Stimulated activated CD8-positive, alpha-beta memory T cell treated with anti-CD3 and anti-CD28 coated beads, Interleukin-2, amount 100 ng/mL, for 1 hour (primary cell): ENCODE results near the gene TMPRSS11D.

ENCODE experiments used
- DNase-seq, 2 donors: peaks; one replicate each; pipeline ENCODE4 v3.0.0-alpha.2; 2020; ENCODE audit warnings: low read depth in 2 of 2

The TMPRSS11D gene

GRCh38 chr4:67883902-67884301 lies at the start of gene TMPRSS11D:
TSS of gene TMPRSS11D (minus strand) at chr4:67884002. CDS start at chr4:67883933, 69 bp downstream.
- no peak for DNase-seq

GRCh38 chr4:67933038-67933437 lies 49.2 kb upstream of the TMPRSS11D start:
- no peak for DNase-seq

GRCh38 chr4:67931256-67931655 lies 47.5 kb upstream of the TMPRSS11D start:
- DNase-seq: no peak

- DNase-seq: no peak
These were observed 45.6 kb upstream of the TMPRSS11D start for GRCh38 chr4:67929426-67929825.

GRCh38 chr4:67928546-67928945 lies 44.7 kb upstream of the TMPRSS11D start:
- no peak for DNase-seq

- no peak for DNase-seq
These were observed 43.4 kb upstream of the TMPRSS11D start for GRCh38 chr4:67927251-67927650.

GRCh38 chr4:67926485-67926884 lies 42.7 kb upstream of the TMPRSS11D start:
- DNase-seq: no peak

GRCh38 chr4:67922697-67923096 lies 38.9 kb upstream of the TMPRSS11D start:
- no peak for DNase-seq

GRCh38 chr4:67918428-67918827 lies 34.6 kb upstream of the TMPRSS11D start:
- DNase-seq: no peak

GRCh38 chr4:67915400-67915966 lies 31.7 kb upstream of the TMPRSS11D start:
- DNase-seq: no peak

GRCh38 chr4:67912080-67912479 lies 28.3 kb upstream of the TMPRSS11D start:
- DNase-seq: no peak

- no peak for DNase-seq
These were observed 27.8 kb upstream of the TMPRSS11D start for GRCh38 chr4:67911638-67912037.

GRCh38 chr4:67911141-67911540 lies 27.3 kb upstream of the TMPRSS11D start:
- no peak for DNase-seq

GRCh38 chr4:67910585-67910905 lies 26.7 kb upstream of the TMPRSS11D start:
- DNase-seq: no peak

- DNase-seq: no peak
These were observed 26.2 kb upstream of the TMPRSS11D start for GRCh38 chr4:67909905-67910584.

- DNase-seq: no peak
These were observed 23.8 kb upstream of the TMPRSS11D start for GRCh38 chr4:67907650-67908049.

- no peak for DNase-seq
These were observed 15.3 kb upstream of the TMPRSS11D start for GRCh38 chr4:67899096-67899495.

- DNase-seq: no peak
These were observed 13.9 kb upstream of the TMPRSS11D start for GRCh38 chr4:67897686-67898085.

- DNase-seq: no peak
These were observed 12.7 kb upstream of the TMPRSS11D start for GRCh38 chr4:67896421-67897065.

- no peak for DNase-seq
These were observed 10.9 kb upstream of the TMPRSS11D start for GRCh38 chr4:67894659-67895058.

GRCh38 chr4:67892905-67893304 lies 9.1 kb upstream of the TMPRSS11D start:
- DNase-seq: no peak

GRCh38 chr4:67892253-67892652 lies 8.5 kb upstream of the TMPRSS11D start:
- no peak for DNase-seq

GRCh38 chr4:67891645-67892044 lies 7.8 kb upstream of the TMPRSS11D start:
- DNase-seq: no peak
